Measurements from ENCODE around the gene MYBBP1A.

MYBBP1A gene

GRCh38 chr17:4520060-4520893 lies 34.9 kb downstream of the MYBBP1A start:
- DNase-seq (ENCODE audit: low read depth, low spot score): no peak
- TF ChIP-seq SUZ12 (IDR thresholded peaks at IDR 0.05; ENCODE audit: extremely low read depth, insufficient read depth, insufficient read length): no peak
- no peak for TF ChIP-seq ZNF274 (IDR thresholded peaks at IDR 0.05; ENCODE audit: low read depth, low read length)
- no peak for TF ChIP-seq YY1 (IDR thresholded peaks at IDR 0.05; ENCODE audit: insufficient read depth, insufficient read length)
- Histone ChIP-seq H3K36me3 (ENCODE audit: insufficient read depth, insufficient read length, low read length) (no peaks in the 10 kb centered on the region), H3K9ac (ENCODE audit: insufficient read length, low read depth) (no peak overlapping the region), H3K4me1 (ENCODE audit: insufficient read depth, insufficient read length) (peaks cover 3% of the 10 kb centered on the region), H3K4me3 (ENCODE audit: insufficient read length, low read depth) (no peak overlapping the region), H3K9me3 (ENCODE audit: insufficient read depth, low read length) (no peaks in the 10 kb centered on the region), H3K27me3 (ENCODE audit: insufficient read depth, insufficient read length) (peaks cover 36% of the 10 kb centered on the region)

- Histone ChIP-seq H3K4me1 (ENCODE audit: insufficient read depth, insufficient read length) (peaks cover 5% of the 10 kb centered on the region), H3K9ac (ENCODE audit: insufficient read length, low read depth) (no peak overlapping the region), H3K27me3 (ENCODE audit: insufficient read depth, insufficient read length) (peaks cover 28% of the 10 kb centered on the region), H3K9me3 (ENCODE audit: insufficient read depth, low read length) (no peaks in the 10 kb centered on the region), H3K36me3 (ENCODE audit: insufficient read depth, insufficient read length, low read length) (no peaks in the 10 kb centered on the region), H3K4me3 (ENCODE audit: insufficient read length, low read depth) (no peak overlapping the region)
- DNase-seq (ENCODE audit: low read depth, low spot score): no peak
- TF ChIP-seq SUZ12 (IDR thresholded peaks at IDR 0.05; ENCODE audit: extremely low read depth, insufficient read depth, insufficient read length): no peak
Measured at GRCh38 chr17:4519361-4519788, 35.8 kb downstream of the MYBBP1A start.

- DNase-seq (ENCODE audit: low read depth, low spot score): no peak
- Histone ChIP-seq H3K36me3 (ENCODE audit: insufficient read depth, insufficient read length, low read length) (no peaks in the 10 kb centered on the region), H3K9ac (ENCODE audit: insufficient read length, low read depth) (no peak overlapping the region), H3K27me3 (ENCODE audit: insufficient read depth, insufficient read length) (peaks cover 23% of the 10 kb centered on the region), H3K4me1 (ENCODE audit: insufficient read depth, insufficient read length) (peaks cover 8% of the 10 kb centered on the region), H3K9me3 (ENCODE audit: insufficient read depth, low read length) (no peaks in the 10 kb centered on the region), H3K4me3 (ENCODE audit: insufficient read length, low read depth) (no peak overlapping the region)
- no peak for TF ChIP-seq YY1 (IDR thresholded peaks at IDR 0.05; ENCODE audit: insufficient read depth, insufficient read length)
- TF ChIP-seq SUZ12 (IDR thresholded peaks at IDR 0.05; ENCODE audit: extremely low read depth, insufficient read depth, insufficient read length): no peak
- no peak for TF ChIP-seq ZNF274 (IDR thresholded peaks at IDR 0.05; ENCODE audit: low read depth, low read length)
Measured at GRCh38 chr17:4518901-4519300, 36.3 kb downstream of the MYBBP1A start.

GRCh38 chr17:4516735-4517134 lies 38.4 kb downstream of the MYBBP1A start:
- no peak for DNase-seq (ENCODE audit: low read depth, low spot score)
- H3K36me3 ChIP-seq (ENCODE audit: insufficient read depth, insufficient read length, low read length): no peaks in the 10 kb centered on the region
- H3K4me3 ChIP-seq (ENCODE audit: insufficient read length, low read depth): no peak overlapping the region
- no peak overlapping the region for H3K9ac ChIP-seq (ENCODE audit: insufficient read length, low read depth)
- peaks cover 14% of the 10 kb centered on the region for H3K27me3 ChIP-seq (ENCODE audit: insufficient read depth, insufficient read length)
- no peaks in the 10 kb centered on the region for H3K9me3 ChIP-seq (ENCODE audit: insufficient read depth, low read length)
- TF ChIP-seq YY1 (IDR thresholded peaks at IDR 0.05; ENCODE audit: insufficient read depth, insufficient read length) (no peak), ZNF274 (IDR thresholded peaks at IDR 0.05; ENCODE audit: low read depth, low read length) (no peak), SUZ12 (IDR thresholded peaks at IDR 0.05; ENCODE audit: extremely low read depth, insufficient read depth, insufficient read length) (no peak)
- H3K4me1 ChIP-seq (ENCODE audit: insufficient read depth, insufficient read length): peaks cover 18% of the 10 kb centered on the region

GRCh38 chr17:4515501-4515900 lies 39.7 kb downstream of the MYBBP1A start:
- Histone ChIP-seq H3K4me3 (ENCODE audit: insufficient read length, low read depth) (no peak overlapping the region), H3K9me3 (ENCODE audit: insufficient read depth, low read length) (no peaks in the 10 kb centered on the region), H3K27me3 (ENCODE audit: insufficient read depth, insufficient read length) (peaks cover 9% of the 10 kb centered on the region), H3K36me3 (ENCODE audit: insufficient read depth, insufficient read length, low read length) (no peaks in the 10 kb centered on the region), H3K4me1 (ENCODE audit: insufficient read depth, insufficient read length) (peaks cover 18% of the 10 kb centered on the region), H3K9ac (ENCODE audit: insufficient read length, low read depth) (no peak overlapping the region)
- DNase-seq (ENCODE audit: low read depth, low spot score): no peak
- no peak for TF ChIP-seq ZNF274 (IDR thresholded peaks at IDR 0.05; ENCODE audit: low read depth, low read length)
- no peak for TF ChIP-seq YY1 (IDR thresholded peaks at IDR 0.05; ENCODE audit: insufficient read depth, insufficient read length)
- no peak for TF ChIP-seq SUZ12 (IDR thresholded peaks at IDR 0.05; ENCODE audit: extremely low read depth, insufficient read depth, insufficient read length)

GRCh38 chr17:4514779-4515178 lies 40.4 kb downstream of the MYBBP1A start:
- H3K27me3 ChIP-seq (ENCODE audit: insufficient read depth, insufficient read length): peaks cover 12% of the 10 kb centered on the region
- H3K9ac ChIP-seq (ENCODE audit: insufficient read length, low read depth): no peak overlapping the region
- no peak for DNase-seq (ENCODE audit: low read depth, low spot score)
- TF ChIP-seq SUZ12 (IDR thresholded peaks at IDR 0.05; ENCODE audit: extremely low read depth, insufficient read depth, insufficient read length): no peak
- TF ChIP-seq ZNF274 (IDR thresholded peaks at IDR 0.05; ENCODE audit: low read depth, low read length): no peak
- TF ChIP-seq YY1 (IDR thresholded peaks at IDR 0.05; ENCODE audit: insufficient read depth, insufficient read length): no peak
- H3K9me3 ChIP-seq (ENCODE audit: insufficient read depth, low read length): no peaks in the 10 kb centered on the region
- no peak overlapping the region for H3K4me3 ChIP-seq (ENCODE audit: insufficient read length, low read depth)
- peaks cover 19% of the 10 kb centered on the region for H3K4me1 ChIP-seq (ENCODE audit: insufficient read depth, insufficient read length)
- no peaks in the 10 kb centered on the region for H3K36me3 ChIP-seq (ENCODE audit: insufficient read depth, insufficient read length, low read length)

GRCh38 chr17:4514206-4514605 lies 41.0 kb downstream of the MYBBP1A start:
- Histone ChIP-seq H3K27me3 (ENCODE audit: insufficient read depth, insufficient read length) (peaks cover 12% of the 10 kb centered on the region), H3K9me3 (ENCODE audit: insufficient read depth, low read length) (no peaks in the 10 kb centered on the region), H3K9ac (ENCODE audit: insufficient read length, low read depth) (no peak overlapping the region), H3K36me3 (ENCODE audit: insufficient read depth, insufficient read length, low read length) (no peaks in the 10 kb centered on the region), H3K4me1 (ENCODE audit: insufficient read depth, insufficient read length) (peaks cover 22% of the 10 kb centered on the region), H3K4me3 (ENCODE audit: insufficient read length, low read depth) (no peak overlapping the region)
- no peak for DNase-seq (ENCODE audit: low read depth, low spot score)
- no peak for TF ChIP-seq ZNF274 (IDR thresholded peaks at IDR 0.05; ENCODE audit: low read depth, low read length)
- TF ChIP-seq YY1 (IDR thresholded peaks at IDR 0.05; ENCODE audit: insufficient read depth, insufficient read length): no peak
- no peak for TF ChIP-seq SUZ12 (IDR thresholded peaks at IDR 0.05; ENCODE audit: extremely low read depth, insufficient read depth, insufficient read length)
